ENCODE results near the gene PPP2R5C.

Gene PPP2R5C

DNA sequence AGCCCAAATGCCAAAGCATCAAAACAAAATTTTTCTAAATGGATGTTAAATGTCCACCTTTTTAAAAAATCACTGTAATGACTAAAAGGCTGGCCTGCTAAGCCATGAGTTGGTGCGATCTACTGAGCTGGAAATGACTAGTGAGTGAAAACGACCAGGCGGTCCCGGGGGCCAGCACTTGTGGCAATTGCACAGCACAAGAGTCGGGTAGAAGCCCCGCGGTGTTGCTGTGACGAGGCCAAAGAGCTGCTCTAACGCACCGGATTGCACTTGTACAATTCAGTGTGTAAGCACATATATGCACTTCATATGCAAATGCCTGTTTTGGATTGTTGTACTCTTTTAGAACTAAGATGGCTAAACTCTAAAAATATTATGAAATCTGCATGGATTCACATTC, 138.7 kb downstream of the PPP2R5C start:
- Histone ChIP-seq H3K27me3 (replicated peaks; ENCODE audit: control insufficient read depth, insufficient read depth, low read length) (no peaks in the 10 kb centered on the region), H3K36me3 (ENCODE audit: control insufficient read depth, insufficient read depth, low read length) (peaks cover 27% of the 10 kb centered on the region), H3K4me3 (replicated peaks; ENCODE audit: low read depth, low read length) (no peak overlapping the region)
- no peak for DNase-seq (ENCODE audit: extremely low read depth, insufficient read length)
- no peak for TF ChIP-seq CTCF (IDR thresholded peaks at IDR 0.05; ENCODE audit: insufficient read depth, low read length, poor library complexity, severe bottlenecking)

- H3K27me3 ChIP-seq (replicated peaks; ENCODE audit: control insufficient read depth, insufficient read depth, low read length) = no peaks in the 10 kb centered on the region
- TF ChIP-seq CTCF (IDR thresholded peaks at IDR 0.05; ENCODE audit: insufficient read depth, low read length, poor library complexity, severe bottlenecking) = no peak
- DNase-seq (ENCODE audit: extremely low read depth, insufficient read length) = no peak
- peaks cover 30% of the 10 kb centered on the region for H3K36me3 ChIP-seq (ENCODE audit: control insufficient read depth, insufficient read depth, low read length)
- no peak overlapping the region for H3K4me3 ChIP-seq (replicated peaks; ENCODE audit: low read depth, low read length)
Measured at GRCh38 chr14:101903111-101903561, 141.6 kb downstream of the PPP2R5C start.

- H3K4me3 ChIP-seq (replicated peaks; ENCODE audit: low read depth, low read length) = no peak overlapping the region
- TF ChIP-seq CTCF (IDR thresholded peaks at IDR 0.05; ENCODE audit: insufficient read depth, low read length, poor library complexity, severe bottlenecking) = no peak
- no peaks in the 10 kb centered on the region for H3K27me3 ChIP-seq (replicated peaks; ENCODE audit: control insufficient read depth, insufficient read depth, low read length)
- no peak for DNase-seq (ENCODE audit: extremely low read depth, insufficient read length)
- peaks cover 26% of the 10 kb centered on the region for H3K36me3 ChIP-seq (ENCODE audit: control insufficient read depth, insufficient read depth, low read length)
Measured at GRCh38 chr14:101905614-101906013, 144.1 kb downstream of the PPP2R5C start.

DNA sequence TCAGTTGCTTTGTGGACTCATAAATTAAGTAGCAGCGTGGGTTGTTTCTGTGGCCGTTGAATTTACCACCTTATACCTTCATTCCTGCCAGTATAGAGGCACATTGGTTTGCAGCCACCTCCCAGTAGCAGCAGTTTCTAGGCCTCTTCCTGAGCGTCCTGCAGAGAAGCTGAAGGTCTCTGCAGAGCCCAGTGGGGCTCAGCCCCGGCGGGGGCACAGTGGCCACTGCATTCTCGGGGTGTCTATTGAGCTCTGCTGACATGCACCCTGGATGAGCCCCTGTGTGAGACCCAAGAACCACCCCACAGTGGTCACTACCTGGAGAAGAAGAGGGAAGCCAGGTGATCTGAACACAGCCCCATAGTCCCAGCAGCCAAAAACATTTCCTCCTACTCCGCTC, 145.1 kb downstream of the PPP2R5C start:
- Histone ChIP-seq H3K4me3 (replicated peaks; ENCODE audit: low read depth, low read length) (no peak overlapping the region), H3K36me3 (ENCODE audit: control insufficient read depth, insufficient read depth, low read length) (peaks cover 28% of the 10 kb centered on the region), H3K27me3 (replicated peaks; ENCODE audit: control insufficient read depth, insufficient read depth, low read length) (no peaks in the 10 kb centered on the region)
- DNase-seq (ENCODE audit: extremely low read depth, insufficient read length) = no peak
- no peak for TF ChIP-seq CTCF (IDR thresholded peaks at IDR 0.05; ENCODE audit: insufficient read depth, low read length, poor library complexity, severe bottlenecking)

GRCh38 chr14:101907619-101908018, 146.1 kb downstream of the PPP2R5C start:
- Histone ChIP-seq H3K4me3 (replicated peaks; ENCODE audit: low read depth, low read length) (no peak overlapping the region), H3K27me3 (replicated peaks; ENCODE audit: control insufficient read depth, insufficient read depth, low read length) (no peaks in the 10 kb centered on the region), H3K36me3 (ENCODE audit: control insufficient read depth, insufficient read depth, low read length) (peaks cover 21% of the 10 kb centered on the region)
- DNase-seq (ENCODE audit: extremely low read depth, insufficient read length) = no peak
- TF ChIP-seq CTCF (IDR thresholded peaks at IDR 0.05; ENCODE audit: insufficient read depth, low read length, poor library complexity, severe bottlenecking) = no peak

DNA sequence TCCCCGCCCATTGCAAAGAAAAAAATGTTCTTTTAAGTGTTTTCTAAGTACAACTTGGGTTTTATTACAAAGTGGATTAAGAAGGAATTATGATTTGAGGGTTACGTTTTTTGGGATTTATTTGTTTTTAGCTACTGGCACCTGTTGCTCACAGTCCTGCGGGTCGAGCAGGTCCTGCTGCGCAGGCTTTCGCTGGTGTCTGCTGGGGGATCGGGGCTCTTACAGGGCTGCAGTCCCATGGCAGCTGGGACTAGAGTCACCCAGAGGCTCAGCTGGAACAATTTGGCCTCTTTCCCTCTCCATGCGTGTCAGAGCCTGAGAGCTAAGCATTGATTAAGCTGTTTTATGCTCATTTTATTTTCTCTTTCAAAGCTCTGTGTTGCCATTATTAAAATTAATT, 147.3 kb downstream of the PPP2R5C start:
- Histone ChIP-seq H3K27me3 (replicated peaks; ENCODE audit: control insufficient read depth, insufficient read depth, low read length) (no peaks in the 10 kb centered on the region), H3K36me3 (ENCODE audit: control insufficient read depth, insufficient read depth, low read length) (peaks cover 15% of the 10 kb centered on the region), H3K4me3 (replicated peaks; ENCODE audit: low read depth, low read length) (no peak overlapping the region)
- DNase-seq (ENCODE audit: extremely low read depth, insufficient read length) = no peak
- no peak for TF ChIP-seq CTCF (IDR thresholded peaks at IDR 0.05; ENCODE audit: insufficient read depth, low read length, poor library complexity, severe bottlenecking)
